MM.1S (cell line): ENCODE results near the gene TMEM225B.

Experiments
- DNase-seq: peaks from one replicate; pipeline ENCODE4 v3.0.0-alpha.2; 2015
- H2AFZ ChIP-seq: fragments of 300-600 bp; sonication (generic); 2 replicates; pipeline ENCODE4 v1.6.0; 2016; ENCODE audit warnings: antibody characterized with exemption, low read length
- H3F3A ChIP-seq: fragments of 300-600 bp; sonication (generic); 2 replicates; pipeline ENCODE4 v1.6.1; 2016; ENCODE audit warnings: mild to moderate bottlenecking, antibody characterized with exemption, low read length, moderate library complexity, mixed read lengths; ENCODE audit not compliant: insufficient read depth
- H3K27ac ChIP-seq: fragments of 300-600 bp; sonication (generic); 2 replicates; pipeline ENCODE4 v1.5.1; 2016; ENCODE audit warnings: mild to moderate bottlenecking, low read length
- H3K27me3 ChIP-seq: fragments of 300-600 bp; sonication (generic); replicated peaks from 2 replicates; pipeline ENCODE4 v1.6.0; 2016; ENCODE audit warnings: low read length; ENCODE audit not compliant: insufficient read depth
- H3K36me3 ChIP-seq: fragments of 300-600 bp; sonication (generic); replicated peaks from 2 replicates; pipeline ENCODE4 v1.6.1; 2016; ENCODE audit warnings: mild to moderate bottlenecking, low read length, mixed read lengths; ENCODE audit not compliant: insufficient read depth
- H3K4me1 ChIP-seq: fragments of 300-600 bp; sonication (generic); 2 replicates; pipeline ENCODE4 v1.6.1; 2016; ENCODE audit warnings: low read length, mixed read lengths
- H3K4me2 ChIP-seq: fragments of 300-600 bp; sonication (generic); 2 replicates; pipeline ENCODE4 v1.6.0; 2016; ENCODE audit warnings: low read depth, low read length
- H3K4me3 ChIP-seq: fragments of 300-600 bp; sonication (generic); 2 replicates; pipeline ENCODE4 v1.5.1; 2016; ENCODE audit warnings: low read length, mixed read lengths
- H3K79me2 ChIP-seq: fragments of 300-600 bp; sonication (generic); 2 replicates; pipeline ENCODE4 v1.6.1; 2016; ENCODE audit warnings: mixed run types, low read length, mixed read lengths
- H3K9ac ChIP-seq: fragments of 300-600 bp; sonication (generic); 2 replicates; pipeline ENCODE4 v1.6.1; 2016; ENCODE audit warnings: low read length, mixed read lengths
- H3K9me2 ChIP-seq: fragments of 300-600 bp; sonication (generic); replicated peaks from 2 replicates; pipeline ENCODE4 v1.6.1; 2016; ENCODE audit warnings: mild to moderate bottlenecking, low read length, mixed read lengths; ENCODE audit not compliant: insufficient read depth
- H3K9me3 ChIP-seq: fragments of 300-600 bp; sonication (generic); replicated peaks from 2 replicates; pipeline ENCODE4 v1.6.1; 2016; ENCODE audit warnings: mild to moderate bottlenecking, low read length, mixed read lengths; ENCODE audit not compliant: insufficient read depth
- H4K20me1 ChIP-seq: fragments of 300-600 bp; sonication (generic); 2 replicates; pipeline ENCODE4 v1.6.1; 2016; ENCODE audit warnings: mild to moderate bottlenecking, low read length, moderate library complexity, mixed read lengths; ENCODE audit not compliant: insufficient read depth
- EZH2 ChIP-seq: fragments of 300-600 bp; sonication (generic); optimal IDR thresholded peaks from 2 replicates; pipeline ENCODE3; 2017; ENCODE audit warnings: low read depth, mild to moderate bottlenecking, antibody characterized with exemption, low read length, mixed read lengths
- EZH2phosphoT487 ChIP-seq: fragments of 300-600 bp; sonication (generic); IDR thresholded peaks from 2 replicates; pipeline ENCODE4 v1.6.1; 2018; ENCODE audit warnings: antibody characterized with exemption, low read length
- TF ChIP-seq, protein P1 (sequence below): fragments of 300-600 bp; sonication (generic); IDR thresholded peaks from 2 replicates; pipeline ENCODE4 v1.5.1; 2016; ENCODE audit warnings: antibody characterized with exemption, low read length, mixed read lengths

Gene TMEM225B

DNA sequence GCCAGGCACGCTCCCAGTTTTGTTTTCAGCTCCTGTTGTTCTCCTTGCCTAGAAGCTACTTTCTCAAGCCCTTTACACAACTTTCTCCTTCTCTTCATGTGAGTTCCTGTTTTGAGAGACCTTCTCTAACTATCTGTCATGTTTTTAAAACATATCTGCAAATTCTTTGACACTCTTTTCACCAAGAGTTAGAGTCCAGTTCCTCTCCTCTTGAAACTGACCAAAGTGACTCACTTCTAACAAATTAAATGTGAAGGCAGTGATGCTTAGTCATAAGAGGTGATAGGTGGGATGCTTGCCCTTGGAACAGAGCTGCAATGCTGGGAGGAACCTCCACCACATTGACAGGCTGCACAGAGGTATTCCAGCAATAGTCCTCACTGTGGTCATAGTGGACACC is 44.0 kb downstream of the TMEM225B start:
- no peak overlapping the region for H3K9ac ChIP-seq
- no peak overlapping the region for H3K4me3 ChIP-seq
- no peak overlapping the region for H3K27ac ChIP-seq
- no peaks in the 10 kb centered on the region for H3K4me1 ChIP-seq
- no peaks in the 10 kb centered on the region for H4K20me1 ChIP-seq
- no peaks in the 10 kb centered on the region for H3K9me2 ChIP-seq
- H3K27me3 ChIP-seq = no peaks in the 10 kb centered on the region
- no peaks in the 10 kb centered on the region for H3K36me3 ChIP-seq
- no peak overlapping the region for H3K4me2 ChIP-seq
- no peak overlapping the region for H2AFZ ChIP-seq
- no peaks in the 10 kb centered on the region for H3F3A ChIP-seq
- DNase-seq = no peak
- no peak for TF ChIP-seq EZH2phosphoT487
- no peak for TF ChIP-seq EZH2
- TF ChIP-seq, protein P1, sequence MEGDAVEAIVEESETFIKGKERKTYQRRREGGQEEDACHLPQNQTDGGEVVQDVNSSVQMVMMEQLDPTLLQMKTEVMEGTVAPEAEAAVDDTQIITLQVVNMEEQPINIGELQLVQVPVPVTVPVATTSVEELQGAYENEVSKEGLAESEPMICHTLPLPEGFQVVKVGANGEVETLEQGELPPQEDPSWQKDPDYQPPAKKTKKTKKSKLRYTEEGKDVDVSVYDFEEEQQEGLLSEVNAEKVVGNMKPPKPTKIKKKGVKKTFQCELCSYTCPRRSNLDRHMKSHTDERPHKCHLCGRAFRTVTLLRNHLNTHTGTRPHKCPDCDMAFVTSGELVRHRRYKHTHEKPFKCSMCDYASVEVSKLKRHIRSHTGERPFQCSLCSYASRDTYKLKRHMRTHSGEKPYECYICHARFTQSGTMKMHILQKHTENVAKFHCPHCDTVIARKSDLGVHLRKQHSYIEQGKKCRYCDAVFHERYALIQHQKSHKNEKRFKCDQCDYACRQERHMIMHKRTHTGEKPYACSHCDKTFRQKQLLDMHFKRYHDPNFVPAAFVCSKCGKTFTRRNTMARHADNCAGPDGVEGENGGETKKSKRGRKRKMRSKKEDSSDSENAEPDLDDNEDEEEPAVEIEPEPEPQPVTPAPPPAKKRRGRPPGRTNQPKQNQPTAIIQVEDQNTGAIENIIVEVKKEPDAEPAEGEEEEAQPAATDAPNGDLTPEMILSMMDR = no peak
- no peaks in the 10 kb centered on the region for H3K79me2 ChIP-seq
- H3K9me3 ChIP-seq = no peaks in the 10 kb centered on the region

DNA sequence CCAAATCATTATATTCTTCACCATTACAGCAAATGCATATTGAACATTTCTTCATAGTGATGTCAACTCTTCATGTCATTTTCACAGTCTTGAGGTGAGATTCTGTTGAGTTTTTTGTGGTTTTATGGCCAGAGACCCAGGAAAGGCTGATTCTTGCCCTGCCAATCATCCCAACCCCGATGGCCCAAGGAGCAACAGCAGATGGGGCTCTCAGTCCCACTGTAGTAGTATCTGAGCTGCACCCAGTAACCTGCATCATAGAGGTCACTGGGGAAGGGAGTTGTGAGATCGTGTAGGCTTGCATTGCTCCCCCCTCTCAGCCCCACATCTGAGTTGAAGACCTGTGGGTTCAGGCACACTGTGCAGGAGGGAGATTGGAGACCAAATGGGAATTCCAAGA is 45.4 kb downstream of the TMEM225B start:
- Histone ChIP-seq H3K4me1 (no peaks in the 10 kb centered on the region), H3K27me3 (no peaks in the 10 kb centered on the region), H3K4me3 (no peak overlapping the region), H2AFZ (no peak overlapping the region), H3K4me2 (no peak overlapping the region), H3K27ac (no peak overlapping the region), H4K20me1 (no peaks in the 10 kb centered on the region), H3K36me3 (no peaks in the 10 kb centered on the region), H3F3A (no peaks in the 10 kb centered on the region), H3K9ac (no peak overlapping the region), H3K9me2 (no peaks in the 10 kb centered on the region), H3K9me3 (no peaks in the 10 kb centered on the region), H3K79me2 (no peaks in the 10 kb centered on the region)
- TF ChIP-seq EZH2 (no peak), EZH2phosphoT487 (no peak)
- TF ChIP-seq, protein P1 = no peak
- DNase-seq = no peak

DNA sequence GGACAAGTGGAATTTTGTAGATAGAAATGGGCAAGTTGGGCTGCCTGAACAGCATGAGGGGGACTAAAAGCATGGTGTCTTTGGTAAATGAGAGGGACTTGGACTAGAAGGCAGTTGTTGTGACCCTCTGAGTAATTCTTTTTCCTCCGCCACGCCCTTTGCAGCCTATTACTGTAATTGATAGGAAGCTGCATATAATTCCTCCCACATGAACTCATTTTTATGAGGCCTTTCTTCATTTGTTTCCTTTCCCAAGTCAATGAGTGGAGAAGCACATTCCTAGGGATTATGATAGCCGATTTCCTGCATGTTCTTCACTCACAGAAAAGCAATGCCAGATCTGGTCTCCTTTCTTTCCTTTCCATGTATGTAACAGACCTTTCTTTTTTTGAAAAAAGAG is 46.4 kb downstream of the TMEM225B start:
- Histone ChIP-seq H4K20me1 (no peaks in the 10 kb centered on the region), H3K79me2 (no peaks in the 10 kb centered on the region)
- DNase-seq = no peak

More for the DNA sequence above, 46.4 kb downstream of the TMEM225B start:
- Histone ChIP-seq H3K9me2 (no peaks in the 10 kb centered on the region), H3K4me2 (no peak overlapping the region), H3K9ac (no peak overlapping the region), H3K9me3 (no peaks in the 10 kb centered on the region), H3F3A (no peaks in the 10 kb centered on the region), H3K36me3 (no peaks in the 10 kb centered on the region), H3K27me3 (no peaks in the 10 kb centered on the region), H3K4me3 (no peak overlapping the region), H3K27ac (no peak overlapping the region), H2AFZ (no peak overlapping the region), H3K4me1 (no peaks in the 10 kb centered on the region)
- TF ChIP-seq, protein P1 = no peak
- TF ChIP-seq EZH2phosphoT487 (no peak), EZH2 (no peak)
